HG03025 (cell line): Measurements from ENCODE around the gene CCNF.
"Not testable (repeated sequence)": the region's sequence is repeated elsewhere in the genome, so short reads cannot be mapped to it uniquely, and the experiment has no call there.

Experiments used
- ATAC-seq: cut with Tn5 transposase; IDR thresholded peaks from one replicate; pipeline ENCODE4 v1.9.1; 2021; ENCODE audit warnings: mild to moderate bottlenecking, moderate library complexity; ENCODE audit not compliant: unreplicated experiment, low FRiP score

CCNF gene

DNA sequence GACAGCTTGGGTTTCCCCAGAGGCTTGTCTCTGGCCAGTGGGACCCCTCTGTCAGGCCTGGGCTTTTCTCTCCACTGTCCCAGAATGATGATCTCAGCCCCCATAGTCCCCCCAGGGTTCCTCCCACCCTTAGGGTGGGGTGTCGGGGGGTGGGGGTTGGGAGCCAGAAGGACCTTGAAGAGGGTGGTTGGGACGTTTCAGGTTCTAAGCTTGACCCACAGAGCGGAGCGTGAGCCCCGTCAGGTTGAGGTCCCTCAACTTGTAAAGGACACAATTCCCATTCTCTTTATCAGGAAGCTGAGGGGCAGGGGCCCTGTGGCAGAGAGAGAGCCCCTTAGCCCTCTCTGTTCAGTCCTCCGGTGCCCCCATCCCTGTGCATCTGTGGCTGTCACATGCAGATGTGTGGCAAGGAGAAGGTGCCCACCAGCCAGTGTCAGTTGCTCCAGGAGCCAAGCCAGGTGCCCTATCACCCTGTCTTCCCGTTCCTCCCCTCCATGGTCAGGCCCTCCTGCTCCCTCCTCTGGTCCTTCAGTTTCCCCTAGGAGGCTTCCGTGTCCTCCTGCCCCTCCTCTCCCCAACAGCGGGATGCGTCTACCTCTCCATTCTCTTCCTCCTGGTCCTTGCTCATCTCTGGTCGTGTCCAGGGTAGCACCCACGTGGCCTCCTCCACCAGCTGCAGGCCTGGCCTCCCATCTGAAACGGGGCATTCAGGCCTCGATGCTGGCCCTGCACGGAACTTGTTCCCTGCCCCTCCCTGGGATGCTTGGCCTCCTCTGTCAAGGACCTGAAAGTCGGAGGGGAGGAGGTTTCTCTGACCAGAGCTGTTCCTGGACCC is 40.4 kb downstream of the CCNF start:
- no peak for ATAC-seq

DNA sequence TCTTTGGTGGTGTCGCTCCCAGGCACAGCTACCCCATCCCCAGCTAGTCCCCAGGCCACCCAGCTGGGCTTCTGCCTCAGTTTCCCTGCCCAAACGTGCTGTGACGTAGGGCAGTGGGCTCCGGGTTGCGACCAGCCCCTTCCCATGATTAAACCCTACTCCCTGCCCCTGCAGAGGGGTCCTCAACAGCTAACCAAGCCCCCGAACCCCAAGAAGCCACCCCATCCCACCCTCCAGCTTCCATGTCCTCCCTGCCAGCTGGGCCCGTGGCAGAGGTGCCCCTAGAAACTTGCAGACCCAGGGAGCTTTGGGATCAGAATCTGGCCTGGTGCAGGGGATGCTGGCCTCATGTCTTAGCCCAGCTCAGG is 41.0 kb downstream of the CCNF start:
- ATAC-seq = no peak

DNA sequence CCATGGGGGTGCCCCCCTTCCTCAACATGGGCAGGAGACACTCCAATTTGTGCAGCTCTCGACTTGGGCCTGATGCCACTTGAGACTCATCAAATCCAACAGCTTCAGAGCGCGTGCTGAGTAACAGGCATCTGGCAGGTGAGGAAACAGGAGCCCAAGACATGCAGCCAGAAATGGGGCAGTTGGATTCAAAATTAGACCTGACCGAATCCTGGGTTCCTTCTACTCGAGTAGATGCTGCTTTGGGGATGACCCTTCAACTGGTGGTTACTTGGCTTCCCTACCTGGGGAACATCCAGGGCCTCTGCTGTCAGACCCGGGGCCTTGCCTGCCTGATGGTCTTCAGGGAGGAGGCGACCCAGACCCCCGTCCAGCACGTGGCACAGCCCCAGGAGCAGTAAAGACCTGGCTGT is 41.4 kb downstream of the CCNF start:
- ATAC-seq = no peak

DNA sequence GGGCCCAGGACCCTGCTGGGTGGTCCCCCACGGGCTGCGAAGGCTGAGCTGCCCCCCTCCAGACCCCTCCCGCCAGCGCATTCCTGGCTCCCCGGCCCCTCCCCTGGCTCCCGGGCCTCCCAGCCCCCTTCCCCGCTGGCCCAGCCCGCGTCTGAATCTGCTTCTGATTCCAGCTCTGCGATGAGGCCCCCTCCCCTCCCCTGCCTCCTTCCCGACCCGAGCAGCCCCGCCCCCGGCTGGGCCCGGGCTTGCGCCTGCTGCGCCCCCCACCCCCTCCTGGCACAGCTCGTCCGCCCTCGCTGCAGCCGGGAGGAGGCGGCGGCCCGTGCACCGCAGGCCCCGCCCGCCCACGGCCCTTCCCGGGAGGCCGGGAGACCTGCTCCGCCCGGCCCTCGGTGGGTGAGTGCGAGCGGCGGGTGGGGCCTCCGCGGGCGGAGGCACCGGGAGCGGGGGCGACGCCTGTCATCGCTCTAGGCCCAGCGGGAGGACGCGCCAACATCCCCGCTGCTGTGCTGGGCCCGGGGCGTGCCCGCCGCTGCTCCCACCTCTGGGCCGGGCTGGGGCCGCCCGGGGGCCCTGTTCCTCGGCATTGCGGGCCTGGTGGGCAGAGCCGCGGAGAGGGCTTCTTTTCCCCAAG is 41.9 kb downstream of the CCNF start, which contains the start of gene NTN3:
Gene NTN3 (plus strand): TSS at position 282 of the 637 bp plus-strand sequence. CDS start 405 bp downstream, outside the sequence.
- no peak for ATAC-seq

DNA sequence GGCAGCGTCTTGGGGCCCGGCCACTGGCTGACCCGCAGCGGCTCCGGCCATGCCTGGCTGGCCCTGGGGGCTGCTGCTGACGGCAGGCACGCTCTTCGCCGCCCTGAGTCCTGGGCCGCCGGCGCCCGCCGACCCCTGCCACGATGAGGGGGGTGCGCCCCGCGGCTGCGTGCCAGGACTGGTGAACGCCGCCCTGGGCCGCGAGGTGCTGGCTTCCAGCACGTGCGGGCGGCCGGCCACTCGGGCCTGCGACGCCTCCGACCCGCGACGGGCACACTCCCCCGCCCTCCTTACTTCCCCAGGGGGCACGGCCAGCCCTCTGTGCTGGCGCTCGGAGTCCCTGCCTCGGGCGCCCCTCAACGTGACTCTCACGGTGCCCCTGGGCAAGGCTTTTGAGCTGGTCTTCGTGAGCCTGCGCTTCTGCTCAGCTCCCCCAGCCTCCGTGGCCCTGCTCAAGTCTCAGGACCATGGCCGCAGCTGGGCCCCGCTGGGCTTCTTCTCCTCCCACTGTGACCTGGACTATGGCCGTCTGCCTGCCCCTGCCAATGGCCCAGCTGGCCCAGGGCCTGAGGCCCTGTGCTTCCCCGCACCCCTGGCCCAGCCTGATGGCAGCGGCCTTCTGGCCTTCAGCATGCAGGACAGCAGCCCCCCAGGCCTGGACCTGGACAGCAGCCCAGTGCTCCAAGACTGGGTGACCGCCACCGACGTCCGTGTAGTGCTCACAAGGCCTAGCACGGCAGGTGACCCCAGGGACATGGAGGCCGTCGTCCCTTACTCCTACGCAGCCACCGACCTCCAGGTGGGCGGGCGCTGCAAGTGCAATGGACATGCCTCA is 42.6 kb downstream of the CCNF start:
- no peak for ATAC-seq

DNA sequence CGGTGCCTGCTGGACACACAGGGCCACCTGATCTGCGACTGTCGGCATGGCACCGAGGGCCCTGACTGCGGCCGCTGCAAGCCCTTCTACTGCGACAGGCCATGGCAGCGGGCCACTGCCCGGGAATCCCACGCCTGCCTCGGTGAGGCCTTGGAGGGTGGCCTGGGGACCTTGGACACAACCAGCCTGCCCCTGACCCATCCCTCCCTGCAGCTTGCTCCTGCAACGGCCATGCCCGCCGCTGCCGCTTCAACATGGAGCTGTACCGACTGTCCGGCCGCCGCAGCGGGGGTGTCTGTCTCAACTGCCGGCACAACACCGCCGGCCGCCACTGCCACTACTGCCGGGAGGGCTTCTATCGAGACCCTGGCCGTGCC is 43.2 kb downstream of the CCNF start:
- no peak for ATAC-seq

DNA sequence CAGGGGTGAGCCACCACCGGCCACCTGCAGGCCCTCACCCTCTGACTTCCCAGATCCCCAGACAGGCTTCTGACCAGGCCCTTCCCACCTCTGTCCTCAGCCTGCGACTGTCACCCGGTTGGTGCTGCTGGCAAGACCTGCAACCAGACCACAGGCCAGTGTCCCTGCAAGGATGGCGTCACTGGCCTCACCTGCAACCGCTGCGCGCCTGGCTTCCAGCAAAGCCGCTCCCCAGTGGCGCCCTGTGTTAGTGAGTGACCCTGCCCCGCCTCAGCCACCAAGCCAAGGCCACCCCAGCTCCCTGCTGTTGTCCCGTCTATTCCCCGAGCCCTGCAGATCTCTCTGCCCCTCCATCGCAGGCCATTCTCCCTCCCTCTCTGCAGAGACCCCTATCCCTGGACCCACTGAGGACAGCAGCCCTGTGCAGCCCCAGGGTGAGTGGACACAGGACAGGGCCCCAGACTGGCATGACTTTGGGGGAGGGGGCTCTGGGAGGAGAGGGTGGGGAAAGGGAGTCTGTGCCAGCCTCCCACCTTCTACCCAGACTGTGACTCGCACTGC is 43.7 kb downstream of the CCNF start:
- ATAC-seq = no peak

DNA sequence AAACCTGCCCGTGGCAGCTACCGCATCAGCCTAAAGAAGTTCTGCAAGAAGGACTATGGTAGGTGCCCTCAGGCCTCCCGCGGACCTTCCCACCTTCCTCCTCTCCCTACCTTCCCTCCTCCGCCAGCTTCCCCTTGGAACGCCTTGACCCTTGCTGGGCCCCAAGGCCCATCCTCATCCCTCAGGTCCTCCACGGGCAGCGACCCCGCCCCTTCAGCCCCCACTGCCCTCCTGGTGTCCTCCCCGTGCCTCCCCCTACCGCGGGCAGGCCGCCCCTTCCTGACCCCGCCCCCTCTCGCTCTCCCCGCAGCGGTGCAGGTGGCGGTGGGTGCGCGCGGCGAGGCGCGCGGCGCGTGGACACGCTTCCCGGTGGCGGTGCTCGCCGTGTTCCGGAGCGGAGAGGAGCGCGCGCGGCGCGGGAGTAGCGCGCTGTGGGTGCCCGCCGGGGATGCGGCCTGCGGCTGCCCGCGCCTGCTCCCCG is 44.2 kb downstream of the CCNF start:
- no peak for ATAC-seq

DNA sequence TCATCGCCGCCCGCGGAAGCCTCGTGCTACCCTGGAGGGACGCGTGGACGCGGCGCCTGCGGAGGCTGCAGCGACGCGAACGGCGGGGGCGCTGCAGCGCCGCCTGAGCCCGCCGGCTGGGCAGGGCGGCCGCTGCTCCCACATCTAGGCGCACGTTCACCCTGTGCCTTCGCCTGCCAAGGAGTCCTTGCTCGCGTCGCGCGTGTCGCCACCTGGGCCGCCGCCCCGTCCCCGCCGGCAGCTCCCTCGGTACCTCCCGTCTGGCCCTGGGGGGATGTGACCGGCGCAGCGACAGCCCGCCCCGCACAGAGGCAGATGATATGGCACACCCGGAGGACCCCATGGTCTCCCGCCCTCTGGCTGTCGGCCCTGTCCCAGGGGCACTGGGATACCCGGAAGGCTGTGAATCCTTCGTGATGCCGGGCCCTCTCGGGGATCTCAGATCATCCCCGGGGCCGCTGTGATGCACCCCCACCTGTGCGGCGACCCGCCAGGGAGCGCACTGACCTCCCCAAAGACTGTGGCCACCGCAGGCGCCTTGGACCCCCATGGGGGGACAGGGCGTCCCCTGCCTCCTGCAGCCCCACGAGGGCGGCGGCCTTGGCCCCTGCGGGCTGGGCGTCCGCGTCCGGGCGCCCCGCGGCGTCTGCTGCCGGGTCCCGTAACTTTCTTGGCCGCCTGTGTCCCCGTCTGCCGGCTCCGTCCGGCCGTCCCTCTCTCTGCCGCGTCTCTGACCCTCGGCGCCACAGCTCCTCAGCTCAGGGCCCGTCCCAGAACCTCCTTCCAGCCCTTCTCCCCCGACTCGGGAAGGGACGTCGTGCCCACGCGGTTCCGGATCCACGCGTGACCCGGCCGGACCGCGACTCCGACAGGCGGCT is 45.0 kb downstream of the CCNF start:
- no peak for ATAC-seq

DNA sequence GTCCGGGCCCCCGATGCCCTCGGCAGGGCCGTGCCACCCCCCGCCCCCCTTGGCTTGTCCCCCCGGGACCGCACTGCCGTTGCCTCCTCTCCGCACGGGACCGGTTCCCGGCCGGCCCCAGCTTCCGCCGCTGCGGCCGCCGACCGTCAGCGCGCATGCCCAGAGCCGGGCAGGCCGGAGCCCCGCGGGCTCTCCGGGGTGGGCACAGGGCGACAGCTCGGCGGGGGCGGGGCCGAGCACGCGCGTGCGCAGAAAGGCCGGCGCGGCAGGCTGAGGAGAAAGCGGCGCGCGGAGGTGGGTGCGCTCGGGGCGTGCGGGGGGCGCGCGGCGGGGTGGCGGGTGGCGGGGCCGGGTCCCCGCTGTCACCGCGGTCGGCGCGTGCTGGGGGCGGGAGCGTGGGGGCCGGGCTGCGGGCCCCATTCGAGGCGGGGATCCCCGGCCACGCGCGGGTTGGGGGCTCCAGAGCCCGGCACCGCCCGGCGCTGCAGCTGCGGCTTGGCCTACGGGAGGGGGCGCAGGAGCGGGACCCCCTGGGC is 45.7 kb downstream of the CCNF start, which contains the start of gene TBC1D24:
Gene TBC1D24 (plus strand): TSS at position 251 of the 536 bp plus-strand sequence. CDS start 21,022 bp downstream, outside the sequence.
- peak; percentile 56 for ATAC-seq

DNA sequence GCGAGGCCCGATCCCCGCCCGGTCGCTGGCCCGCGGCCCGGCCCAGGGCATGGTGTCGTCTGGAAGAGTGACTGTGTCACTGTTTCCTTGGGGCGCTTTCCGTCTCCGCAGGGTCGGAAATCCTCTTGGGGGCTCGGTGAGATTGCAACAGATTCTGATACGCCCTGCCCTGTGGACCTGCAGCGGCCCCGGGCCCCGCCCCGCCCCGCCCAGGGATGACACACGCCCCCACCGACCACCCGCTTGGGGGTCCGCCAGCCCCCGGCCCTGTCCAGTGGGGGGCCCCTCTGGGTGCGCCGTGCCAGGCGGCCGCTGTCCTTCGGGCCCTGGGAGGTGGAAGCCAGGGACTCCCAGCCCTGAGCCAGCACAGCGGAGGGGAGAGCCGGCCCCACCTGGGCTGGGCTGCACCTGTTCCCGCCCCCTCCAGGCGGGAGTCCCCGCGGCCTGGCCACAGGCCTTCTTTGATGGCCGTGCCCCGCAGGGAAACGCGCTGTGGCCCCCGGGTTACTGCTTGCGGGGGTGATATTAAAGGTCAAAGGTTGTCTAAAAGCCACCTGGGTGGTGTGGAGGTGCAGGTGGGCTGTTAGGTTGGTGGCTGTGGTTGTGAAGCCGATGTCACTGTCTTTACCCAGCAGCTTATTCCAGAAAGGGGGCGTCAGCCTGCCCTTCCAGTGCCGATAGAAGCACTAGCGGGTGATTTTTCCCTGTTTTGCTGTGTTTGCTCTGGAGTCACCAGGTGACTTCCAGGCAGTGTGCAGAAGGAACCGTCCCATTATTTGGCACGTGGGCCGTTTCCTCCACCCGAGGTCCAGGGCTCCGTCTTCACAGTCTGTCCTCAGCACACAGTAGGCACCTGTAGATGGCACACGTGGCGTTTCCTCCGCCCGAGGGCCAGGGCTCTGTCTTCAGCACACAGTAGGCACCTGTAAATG is 46.4 kb downstream of the CCNF start:
- no peak for ATAC-seq

DNA sequence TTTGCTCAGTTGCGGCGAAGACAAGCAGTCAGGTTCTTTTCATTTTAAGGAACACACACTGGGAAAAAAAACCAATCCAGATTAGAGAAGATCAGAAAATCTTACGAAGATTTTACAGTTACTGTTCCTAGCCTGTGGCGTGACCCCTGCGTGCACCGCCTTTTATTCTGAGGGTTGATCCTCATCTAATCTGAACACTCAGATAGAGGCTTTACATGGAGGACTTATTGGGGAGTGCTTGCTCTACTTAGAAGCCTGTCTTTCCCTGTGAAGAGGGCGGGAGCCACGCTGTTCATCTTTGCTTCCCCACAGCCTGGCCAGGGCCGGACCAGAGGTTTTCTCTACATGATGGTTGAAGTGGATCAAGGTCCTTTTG is 47.1 kb downstream of the CCNF start:
- no peak for ATAC-seq

DNA sequence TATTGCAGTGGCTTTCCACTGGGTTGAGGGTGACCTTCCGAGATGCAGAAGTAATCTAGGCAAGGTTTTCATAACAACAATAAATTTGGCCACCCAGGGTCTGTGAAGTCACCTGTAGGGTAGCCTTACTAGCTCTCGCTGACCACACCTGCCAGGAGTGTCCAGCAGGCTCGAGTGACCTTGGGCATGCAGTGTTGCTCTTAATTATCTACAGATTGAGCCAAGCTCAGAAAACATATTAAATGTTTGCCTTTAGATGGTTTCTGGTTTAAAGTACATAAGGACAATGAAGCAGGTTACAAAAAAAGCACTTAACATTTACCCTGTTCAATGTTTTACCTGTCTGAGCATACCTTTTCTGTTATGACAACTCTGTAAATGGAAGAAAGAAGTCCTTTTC is 47.5 kb downstream of the CCNF start:
- ATAC-seq = no peak

DNA sequence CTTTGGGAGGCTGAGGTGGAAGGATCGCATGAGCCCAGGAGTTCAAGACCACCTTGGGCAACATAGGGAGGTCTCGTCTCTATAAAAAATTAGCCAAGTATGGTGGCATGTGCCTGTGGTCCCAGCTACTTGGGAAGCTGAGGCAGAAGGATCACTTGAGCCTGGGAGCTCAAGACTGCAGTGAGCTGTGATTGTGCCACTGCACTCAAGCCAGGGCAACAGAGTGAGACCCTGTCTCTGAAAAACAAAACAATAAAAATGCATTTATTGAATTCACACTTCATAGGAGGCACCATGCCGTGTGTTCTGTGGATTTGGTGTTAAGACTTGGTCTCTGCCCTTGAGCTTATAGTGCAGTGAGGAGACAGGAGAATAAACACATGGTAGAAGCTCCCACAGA is 48.1 kb downstream of the CCNF start:
- no peak for ATAC-seq

DNA sequence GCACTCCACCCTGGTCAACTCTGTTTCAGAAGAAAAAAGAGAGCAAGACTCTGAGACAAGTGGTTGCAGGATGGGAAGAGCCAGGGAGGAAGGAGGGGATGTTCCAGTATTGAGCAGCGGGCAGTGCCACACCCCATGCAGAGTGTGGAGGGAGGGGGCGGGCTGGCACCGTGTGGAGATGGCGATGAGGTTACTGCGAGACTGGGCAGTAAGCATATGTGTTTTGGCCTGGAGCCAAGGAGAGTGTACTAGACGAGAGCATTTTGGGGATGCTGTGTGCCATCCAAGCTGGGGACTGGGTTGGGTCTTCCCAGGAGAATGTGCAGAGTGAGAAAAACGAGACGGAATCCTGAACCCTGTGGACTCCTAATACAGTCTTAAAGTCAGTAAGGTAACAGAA is 49.0 kb downstream of the CCNF start:
- no peak for ATAC-seq

DNA sequence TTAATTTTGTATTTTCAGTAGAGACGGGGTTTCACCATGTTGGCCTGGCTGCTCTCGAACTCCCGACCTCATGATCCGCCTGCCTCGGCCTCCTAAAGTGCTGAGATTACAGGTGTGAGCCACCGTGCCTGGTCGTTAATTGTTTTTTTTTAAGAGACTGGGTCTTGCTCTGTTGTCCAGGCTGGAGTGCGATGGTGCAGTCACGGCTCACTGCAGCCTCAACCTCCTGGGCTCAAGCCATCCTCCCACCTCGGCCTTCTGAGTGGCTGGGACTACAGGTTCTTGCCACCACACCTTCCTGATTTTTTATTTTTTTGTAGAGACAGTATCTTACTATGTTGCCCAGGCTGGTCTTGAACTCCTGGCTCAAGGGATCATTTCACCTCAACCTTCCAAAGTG is 50.7 kb downstream of the CCNF start:
- ATAC-seq = not testable (repeated sequence)

DNA sequence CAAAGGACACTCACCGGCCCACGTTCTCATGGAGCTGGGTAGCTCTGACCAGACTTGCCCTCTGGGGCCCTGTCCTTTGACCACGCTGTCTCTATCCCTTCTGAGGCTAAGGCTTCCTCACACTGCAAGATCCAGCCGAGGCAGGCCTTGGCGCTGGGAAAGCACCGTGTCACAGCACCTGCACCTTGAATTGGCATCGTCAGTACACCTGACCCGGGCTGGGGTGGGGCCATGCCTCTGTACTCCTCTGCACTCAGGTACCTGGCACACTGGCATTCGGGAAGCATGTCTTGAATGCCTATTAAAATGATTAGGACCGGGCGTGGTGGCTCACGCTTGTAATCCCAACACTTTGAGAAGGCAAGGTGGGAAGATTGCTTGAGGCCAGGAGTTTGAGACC is 51.7 kb downstream of the CCNF start:
- ATAC-seq = no peak

DNA sequence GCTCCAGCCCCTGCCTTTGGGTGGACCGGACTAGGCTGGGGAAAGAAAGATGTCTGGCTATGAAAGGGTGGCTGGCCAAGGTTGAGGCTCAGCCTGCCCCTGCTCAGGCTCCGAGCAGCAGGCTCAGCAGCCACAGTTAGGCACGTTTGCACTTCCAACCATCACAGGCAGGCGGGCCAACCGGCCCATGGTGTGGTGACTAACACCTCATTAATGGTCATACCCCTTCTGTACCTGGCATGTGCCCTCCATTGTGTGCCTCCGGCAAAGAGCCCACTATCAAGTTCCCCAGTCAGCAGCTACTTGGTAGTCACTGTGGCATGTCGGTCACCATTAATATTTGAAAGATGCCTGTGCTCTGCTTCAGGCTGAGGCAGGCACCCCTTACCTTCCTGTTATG is 52.4 kb downstream of the CCNF start:
- ATAC-seq = no peak
